HepG2 (cell line): Measurements from ENCODE around the gene ALKBH5. TPM values are rescaled to one million over a fixed set of nuclear protein-coding genes. Genes with fewer than 3 reads are reported as not detected.

ENCODE experiments used
- ATAC-seq: fragments of 200-7000 bp; cut with Tn5 transposase; 3 replicates; pipeline ENCODE4 v1.9.1; 2020; ENCODE audit warnings: mild to moderate bottlenecking, moderate library complexity
- BruUV-seq: library from RNA; stranded (reverse); fragments of 400-500 nt; replicated peaks from 2 replicates; lab custom pipeline; 2021; lab: Mats Ljungman, UMichigan
- CTCF ChIA-PET: fragments of 300-600 bp; formaldehyde crosslinking; extraction: SDS; loops from one replicate; lab custom pipeline; 2021; ENCODE audit warnings: low total read pairs, inconsistent platforms, low intra/inter-chr PET ratio; lab: Yijun Ruan, JAX
- POLR2A ChIA-PET: fragments of 350-600 bp; sonication (Branson Sonifier 250); formaldehyde crosslinking; loops from one replicate; lab custom pipeline; 2020; ENCODE audit warnings: antibody characterized with exemption, inconsistent platforms; lab: Yijun Ruan, JAX
- DNase-seq: peaks from one replicate; pipeline ENCODE4 v3.0.0-alpha.2; 2015; ENCODE audit warnings: low spot score
- FAIRE-seq: peaks from 3 replicates; lab custom pipeline; 2011; peaks lifted over from hg19 to GRCh38; lab: Jason Lieb, UNC
- H2AFZ ChIP-seq: one replicate; pipeline ENCODE4 v1.6.1; 2011; ENCODE audit warnings: low read length, inconsistent platforms
- H3K27ac ChIP-seq: fragments of 300-600 bp; 3 replicates; pipeline ENCODE4 v1.8.0; 2011; ENCODE audit warnings: mixed run types, mild to moderate bottlenecking, mixed read lengths, low read length, inconsistent platforms; ENCODE audit not compliant: insufficient read depth; ENCODE audit errors: extremely low read length
- H3K27me3 ChIP-seq, 2 experiments: fragments of 200-600 bp in 1 of 2; 2 replicates in 1 of 2; 3 replicates in 1 of 2; pipeline versions ENCODE4 v1.6.0 to v1.8.0; 2011; ENCODE audit warnings: low read length in 2 of 2, mild to moderate bottlenecking in 2 of 2, moderate library complexity in 2 of 2, inconsistent platforms in 1 of 2; ENCODE audit not compliant: insufficient read depth in 2 of 2, control insufficient read depth in 1 of 2
- H3K36me3 ChIP-seq, 2 experiments: fragments of 200-600 bp in 1 of 2; replicated peaks in 1 of 2; 2 replicates in 1 of 2; 3 replicates in 1 of 2; pipeline versions ENCODE4 v1.5.1 to v1.8.0; 2011; ENCODE audit warnings: low read length in 2 of 2, inconsistent platforms in 1 of 2; ENCODE audit not compliant: insufficient read depth in 2 of 2, control insufficient read depth in 1 of 2
- H3K4me1 ChIP-seq: 2 replicates; pipeline ENCODE4 v1.5.1; 2012; ENCODE audit warnings: low read length, inconsistent platforms; ENCODE audit not compliant: insufficient read depth
- H3K4me2 ChIP-seq: 2 replicates; pipeline ENCODE4 v1.6.0; 2011; ENCODE audit warnings: low read depth, low read length, inconsistent platforms
- H3K4me3 ChIP-seq, 3 experiments: fragments of 200-600 bp in 1 of 3; sonication (generic), shearing (Covaris generic) in 1 of 3; replicated peaks in 1 of 3; 2 replicates each; pipeline ENCODE4 v1.5.1; 2011 to 2016; ENCODE audit warnings: low read length in 3 of 3, inconsistent platforms in 2 of 3, low read depth in 2 of 3, mild to moderate bottlenecking in 2 of 3, control low read depth in 1 of 3, mixed read lengths in 1 of 3; ENCODE audit not compliant: insufficient read depth in 1 of 3
- H3K79me2 ChIP-seq: one replicate; pipeline ENCODE4 v1.6.1; 2011; ENCODE audit warnings: low read length, inconsistent platforms; ENCODE audit not compliant: insufficient read depth
- H3K9ac ChIP-seq: 2 replicates; pipeline ENCODE4 v1.6.0; 2011; ENCODE audit warnings: mild to moderate bottlenecking, low read depth, low read length, inconsistent platforms; ENCODE audit not compliant: insufficient read depth
- H3K9me3 ChIP-seq: 2 replicates; pipeline ENCODE4 v1.5.1; 2012; ENCODE audit warnings: mild to moderate bottlenecking, low read length
- H4K20me1 ChIP-seq: 2 replicates; pipeline ENCODE4 v1.6.0; 2011; ENCODE audit warnings: inconsistent platforms, mild to moderate bottlenecking, low read length, moderate library complexity; ENCODE audit not compliant: insufficient read depth
- ELF4 ChIP-seq: sonication (generic); formaldehyde crosslinking; IDR thresholded peaks from 2 replicates; pipeline ENCODE4 v1.5.0; 2020; ENCODE audit warnings: missing genetic modification reagents, mild to moderate bottlenecking, moderate library complexity, borderline replicate concordance
- GZF1 ChIP-seq: sonication (generic); formaldehyde crosslinking; IDR thresholded peaks from 2 replicates; pipeline ENCODE4 v1.5.1; 2020; ENCODE audit warnings: mild to moderate bottlenecking, missing genetic modification reagents
- JDP2 ChIP-seq: sonication (generic); formaldehyde crosslinking; IDR thresholded peaks from 2 replicates; pipeline ENCODE4 v1.8.1; 2022; ENCODE audit warnings: missing genetic modification reagents, borderline replicate concordance
- KLF11 ChIP-seq: IDR thresholded peaks from 2 replicates; pipeline ENCODE4 v1.6.1; 2016; ENCODE audit warnings: missing compliant biosample characterization
- KLF15 ChIP-seq: sonication (generic); formaldehyde crosslinking; IDR thresholded peaks from 2 replicates; pipeline ENCODE4 v1.8.1; 2023; ENCODE audit warnings: borderline replicate concordance, mild to moderate bottlenecking, inconsistent platforms, missing genetic modification reagents, mixed read lengths
- NBN ChIP-seq: fragments of 450-650 bp; conservative IDR thresholded peaks from 2 replicates; pipeline ENCODE4 v1.6.1; 2017
- NFE2L2 ChIP-seq: fragments of 150-350 bp; IDR thresholded peaks from 2 replicates; pipeline ENCODE4 v1.6.1; 2014; ENCODE audit warnings: low read length
- SALL2 ChIP-seq: sonication (generic); formaldehyde crosslinking; IDR thresholded peaks from 2 replicates; pipeline ENCODE4 v1.8.1; 2023; ENCODE audit warnings: mild to moderate bottlenecking, missing genetic modification reagents, inconsistent platforms
- TOPORS ChIP-seq: sonication (generic); formaldehyde crosslinking; IDR thresholded peaks from 2 replicates; pipeline ENCODE4 v1.8.0; 2023; ENCODE audit warnings: mild to moderate bottlenecking, missing genetic modification reagents
- ZC3H13 ChIP-seq: sonication (generic); formaldehyde crosslinking; IDR thresholded peaks from 2 replicates; pipeline ENCODE4 v1.8.1; 2023; ENCODE audit warnings: mild to moderate bottlenecking, missing genetic modification reagents, moderate library complexity
- ZNF564 ChIP-seq: sonication (generic); formaldehyde crosslinking; IDR thresholded peaks from 2 replicates; pipeline ENCODE4 v1.8.1; 2023; ENCODE audit warnings: mild to moderate bottlenecking, missing genetic modification reagents
- ZSCAN20 ChIP-seq: sonication (generic); formaldehyde crosslinking; IDR thresholded peaks from 2 replicates; pipeline ENCODE4 v1.4.0; 2020; ENCODE audit warnings: missing genetic modification reagents, mild to moderate bottlenecking, borderline replicate concordance
- WGBS: methylation state at CpG from one replicate; pipeline ENCODE4 v1.1.6; 2017; ENCODE audit warnings: low lambda C conversion rate; 5-methylcytosine and 5-hydroxymethylcytosine counted together
- in situ Hi-C: cut with HindIII; loops from 2 replicates; pipeline ENCODE4 v1.10.0; 2017; ENCODE audit warnings: low pct_unique_long_range_greater_than_20kb; ENCODE audit not compliant: extremely low pct_ligation_motif_present
- intact Hi-C: fragments of 100-400 bp; cut with micrococcal nuclease; formaldehyde crosslinking; loops from one replicate; pipeline ENCODE4 v1.10.0; 2022; ENCODE audit not compliant: unreplicated experiment
- polyA plus RNA-seq, 8 experiments: library from polyadenylated mRNA; depleted of rRNA in 3 of 8; stranded (reverse) in 7 of 8; unstranded in 1 of 8; fragments of >200 nt; fragmentation: Illumina TruSeq in 4 of 8; extraction: Trizol in 4 of 8; gene quantifications; 2 replicates each; pipeline versions ENCODE4 v1.2.1 to v1.2.3, GENCODE V29; 2011 to 2016; ENCODE audit warnings: low read depth in 4 of 8, missing spikeins in 1 of 8, mixed read lengths in 1 of 8; ENCODE audit not compliant: insufficient read depth in 1 of 8
- total RNA-seq, 5 experiments: library from RNA; depleted of rRNA; stranded (reverse); fragments of >200 nt; fragmentation: Illumina TruSeq; extraction: Trizol; gene quantifications; 2 replicates each; pipeline ENCODE4 v1.2.3, GENCODE V29; 2016; ENCODE audit warnings: low read depth in 1 of 5
- TF ChIP-seq, protein P1 (sequence below): fragments of 450-650 bp; IDR thresholded peaks from 2 replicates; pipeline ENCODE4 v1.6.1; 2016
- TF ChIP-seq, protein P2 (sequence below): sonication (generic); formaldehyde crosslinking; IDR thresholded peaks from 2 replicates; pipeline ENCODE4 v1.8.1; 2023; ENCODE audit warnings: mild to moderate bottlenecking, moderate library complexity, missing genetic modification reagents
- TF ChIP-seq, protein P3 (sequence below): sonication (generic); formaldehyde crosslinking; IDR thresholded peaks from 2 replicates; pipeline ENCODE4 v1.4.0; 2020; ENCODE audit warnings: mild to moderate bottlenecking, missing genetic modification reagents
- TF ChIP-seq, protein P4 (sequence below): IDR thresholded peaks from 2 replicates; pipeline ENCODE4 v1.6.1; 2018; ENCODE audit warnings: missing genetic modification reagents
- TF ChIP-seq, protein P5 (sequence below): sonication (generic); formaldehyde crosslinking; IDR thresholded peaks from 2 replicates; pipeline ENCODE4 v1.4.0; 2020; ENCODE audit warnings: mild to moderate bottlenecking, low read depth, missing genetic modification reagents

The ALKBH5 gene
- total and polyA plus RNA-seq, 2 of the 13 experiments (the other 11 are each of a cell fraction or from before 2014, with no cell fraction given) = 68.9 to 76.9 TPM

DNA sequence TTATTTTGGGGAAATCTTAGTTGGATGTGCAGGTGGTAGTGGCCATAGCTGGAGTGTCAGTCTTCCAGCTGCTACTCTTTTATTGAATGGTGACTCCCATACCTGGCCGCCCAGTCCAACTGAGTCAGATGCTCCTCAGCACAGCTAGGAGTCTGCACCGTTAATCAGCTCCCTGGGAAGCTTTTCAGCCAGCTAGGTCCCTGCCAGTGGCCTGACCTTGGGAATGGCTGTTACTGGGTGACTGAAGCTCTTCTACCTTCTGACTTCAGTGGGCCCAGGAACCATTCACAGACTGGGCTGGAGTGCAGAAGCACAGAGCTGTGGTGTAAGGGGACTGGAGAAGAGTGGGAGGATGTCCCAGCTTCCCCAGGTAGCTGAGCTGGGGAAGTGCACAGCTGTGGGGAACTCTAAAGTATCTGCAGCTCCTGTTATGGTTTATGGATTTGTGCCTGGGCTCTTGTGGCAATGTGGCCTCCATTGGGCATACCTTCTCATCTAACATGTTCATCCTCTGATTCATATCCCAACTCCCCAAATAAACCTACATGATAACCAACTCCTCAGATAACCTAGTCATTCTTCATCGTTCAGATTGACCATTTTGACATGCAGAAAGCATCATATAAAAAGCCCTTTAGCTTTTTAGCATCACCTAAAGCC lies 14.0 kb downstream of the ALKBH5 start:
- no peak for DNase-seq
- Histone ChIP-seq H3K27me3 (no peaks in the 10 kb centered on the region), H3K4me3 (no peak overlapping the region), H3K79me2 (peaks cover 85% of the 10 kb centered on the region), H3K36me3 (peaks cover 48 to 78% of the 10 kb centered on the region in 2 experiments), H4K20me1 (peaks cover 45% of the 10 kb centered on the region), H3K9ac (no peak overlapping the region), H3K9me3 (no peaks in the 10 kb centered on the region), H3K27ac (no peak overlapping the region), H3K4me1 (peaks cover 20% of the 10 kb centered on the region), H2AFZ (no peak overlapping the region), H3K4me2 (no peak overlapping the region)
- WGBS = 94% methylated on average over 3 of the region's 3 CpGs
- ChIA-PET CTCF (no interaction called here), POLR2A (interaction anchor here (1.9 kb wide), 1 partner anchor 14 kb away, joined by 5 read pairs; the partner anchor contains the start of gene ALKBH5)
- no TSS peak for BruUV-seq
- no peak for FAIRE-seq
- in situ Hi-C loops = no loop called here
- TF ChIP-seq NBN (no peak), NFE2L2 (no peak), GZF1 (no peak), KLF11 (CRISPR knock-in tag) (no peak), ZNF564 (CRISPR knock-in tag) (no peak), TOPORS (CRISPR knock-in tag) (no peak), ZC3H13 (no peak), SALL2 (CRISPR knock-in tag) (no peak), JDP2 (CRISPR knock-in tag) (no peak), ELF4 (CRISPR knock-in tag) (no peak), ZSCAN20 (CRISPR knock-in tag) (no peak), KLF15 (CRISPR knock-in tag) (no peak)
- TF ChIP-seq, protein P1, sequence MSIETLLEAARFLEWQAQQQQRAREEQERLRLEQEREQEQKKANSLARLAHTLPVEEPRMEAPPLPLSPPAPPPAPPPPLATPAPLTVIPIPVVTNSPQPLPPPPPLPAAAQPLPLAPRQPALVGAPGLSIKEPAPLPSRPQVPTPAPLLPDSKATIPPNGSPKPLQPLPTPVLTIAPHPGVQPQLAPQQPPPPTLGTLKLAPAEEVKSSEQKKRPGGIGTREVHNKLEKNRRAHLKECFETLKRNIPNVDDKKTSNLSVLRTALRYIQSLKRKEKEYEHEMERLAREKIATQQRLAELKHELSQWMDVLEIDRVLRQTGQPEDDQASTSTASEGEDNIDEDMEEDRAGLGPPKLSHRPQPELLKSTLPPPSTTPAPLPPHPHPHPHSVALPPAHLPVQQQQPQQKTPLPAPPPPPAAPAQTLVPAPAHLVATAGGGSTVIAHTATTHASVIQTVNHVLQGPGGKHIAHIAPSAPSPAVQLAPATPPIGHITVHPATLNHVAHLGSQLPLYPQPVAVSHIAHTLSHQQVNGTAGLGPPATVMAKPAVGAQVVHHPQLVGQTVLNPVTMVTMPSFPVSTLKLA = no peak
- TF ChIP-seq, protein P2, sequence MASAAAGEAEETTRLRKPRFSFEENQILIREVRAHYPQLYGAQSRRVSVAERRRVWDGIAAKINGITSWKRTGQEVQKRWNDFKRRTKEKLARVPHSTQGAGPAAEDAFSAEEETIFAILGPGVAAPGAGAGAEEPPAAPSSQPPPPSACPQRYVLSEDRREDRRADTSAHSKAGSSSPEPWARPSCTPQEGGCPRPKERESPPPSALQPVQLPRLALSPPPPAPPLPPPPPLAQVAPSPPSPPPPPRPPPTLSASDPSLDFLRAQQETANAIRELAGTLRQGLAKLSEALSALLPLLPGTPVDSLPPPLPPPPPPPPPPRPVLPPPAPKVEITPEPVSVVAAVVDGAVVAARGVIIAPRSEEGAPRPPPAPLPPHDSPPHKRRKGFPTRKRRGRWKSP = no peak
- TF ChIP-seq, protein P3, sequence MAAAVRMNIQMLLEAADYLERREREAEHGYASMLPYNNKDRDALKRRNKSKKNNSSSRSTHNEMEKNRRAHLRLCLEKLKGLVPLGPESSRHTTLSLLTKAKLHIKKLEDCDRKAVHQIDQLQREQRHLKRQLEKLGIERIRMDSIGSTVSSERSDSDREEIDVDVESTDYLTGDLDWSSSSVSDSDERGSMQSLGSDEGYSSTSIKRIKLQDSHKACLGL (CRISPR knock-in tag) = no peak
- TF ChIP-seq, protein P4, sequence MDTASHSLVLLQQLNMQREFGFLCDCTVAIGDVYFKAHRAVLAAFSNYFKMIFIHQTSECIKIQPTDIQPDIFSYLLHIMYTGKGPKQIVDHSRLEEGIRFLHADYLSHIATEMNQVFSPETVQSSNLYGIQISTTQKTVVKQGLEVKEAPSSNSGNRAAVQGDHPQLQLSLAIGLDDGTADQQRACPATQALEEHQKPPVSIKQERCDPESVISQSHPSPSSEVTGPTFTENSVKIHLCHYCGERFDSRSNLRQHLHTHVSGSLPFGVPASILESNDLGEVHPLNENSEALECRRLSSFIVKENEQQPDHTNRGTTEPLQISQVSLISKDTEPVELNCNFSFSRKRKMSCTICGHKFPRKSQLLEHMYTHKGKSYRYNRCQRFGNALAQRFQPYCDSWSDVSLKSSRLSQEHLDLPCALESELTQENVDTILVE (CRISPR knock-in tag) = no peak
- TF ChIP-seq, protein P5, sequence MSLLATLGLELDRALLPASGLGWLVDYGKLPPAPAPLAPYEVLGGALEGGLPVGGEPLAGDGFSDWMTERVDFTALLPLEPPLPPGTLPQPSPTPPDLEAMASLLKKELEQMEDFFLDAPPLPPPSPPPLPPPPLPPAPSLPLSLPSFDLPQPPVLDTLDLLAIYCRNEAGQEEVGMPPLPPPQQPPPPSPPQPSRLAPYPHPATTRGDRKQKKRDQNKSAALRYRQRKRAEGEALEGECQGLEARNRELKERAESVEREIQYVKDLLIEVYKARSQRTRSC (CRISPR knock-in tag) = no peak
- intact Hi-C loops = no loop called here
- no peak for ATAC-seq
